Endodermal cell (in vitro differentiated cells): ENCODE measurements around the gene C2orf92. TPM values are rescaled to one million over a fixed set of nuclear protein-coding genes. Genes with fewer than 3 reads are reported as not detected.

Source experiments
- DNase-seq: peaks from one replicate; pipeline ENCODE4 v3.0.0-alpha.2; 2017
- H3K27ac ChIP-seq: 2 replicates; pipeline ENCODE4 v1.5.1; 2013; ENCODE audit warnings: mild to moderate bottlenecking, low read depth, low read length, moderate library complexity
- H3K27me3 ChIP-seq: 2 replicates; pipeline ENCODE4 v1.6.1; 2013; ENCODE audit warnings: mild to moderate bottlenecking, low read length, moderate library complexity; ENCODE audit not compliant: insufficient read depth, control insufficient read depth, poor library complexity, severe bottlenecking
- H3K36me3 ChIP-seq: 2 replicates; pipeline ENCODE4 v1.7.0; 2013; ENCODE audit warnings: mild to moderate bottlenecking, low read length, moderate library complexity; ENCODE audit not compliant: control insufficient read depth, insufficient read depth
- H3K4me1 ChIP-seq: one replicate; pipeline ENCODE4 v1.7.0; 2013; ENCODE audit warnings: low read length; ENCODE audit not compliant: control insufficient read depth, insufficient read depth
- H3K4me3 ChIP-seq: 2 replicates; pipeline ENCODE4 v1.5.1; 2013; ENCODE audit warnings: mild to moderate bottlenecking, low read length, moderate library complexity
- H3K9ac ChIP-seq: 2 replicates; pipeline ENCODE4 v1.6.1; 2013; ENCODE audit warnings: mild to moderate bottlenecking, low read length, moderate library complexity; ENCODE audit not compliant: poor library complexity, severe bottlenecking; ENCODE audit errors: extremely low read depth
- H3K9me3 ChIP-seq: 2 replicates; pipeline ENCODE4 v1.6.1; 2013; ENCODE audit warnings: mild to moderate bottlenecking, low read length, moderate library complexity; ENCODE audit not compliant: control insufficient read depth
- H3K27ac Mint-ChIP-seq: 2 replicates; pipeline ENCODE4 v1.8.0; 2020; ENCODE audit warnings: mixed read lengths
- H3K27me3 Mint-ChIP-seq: 2 replicates; pipeline ENCODE4 v1.8.0; 2021; ENCODE audit warnings: mild to moderate bottlenecking, mixed read lengths; ENCODE audit not compliant: insufficient read depth
- H3K36me3 Mint-ChIP-seq: 2 replicates; pipeline ENCODE4 v1.8.0; 2020; ENCODE audit warnings: low read depth, mixed read lengths
- H3K4me1 Mint-ChIP-seq: 2 replicates; pipeline ENCODE4 v1.8.0; 2020; ENCODE audit warnings: mixed read lengths
- H3K4me3 Mint-ChIP-seq: 2 replicates; pipeline ENCODE4 v1.8.0; 2020; ENCODE audit warnings: mild to moderate bottlenecking, moderate library complexity, mixed read lengths
- H3K9me3 Mint-ChIP-seq: 2 replicates; pipeline ENCODE4 v1.8.0; 2020; ENCODE audit warnings: mild to moderate bottlenecking, mixed read lengths
- CTCF ChIP-seq: fragments of 200-600 bp; sonication (generic); conservative IDR thresholded peaks from 2 replicates; pipeline ENCODE4 v1.5.0; 2021; ENCODE audit warnings: antibody characterized with exemption, mild to moderate bottlenecking
- WGBS, 2 experiments: methylation state at CpG; one replicate each; pipeline versions ENCODE4 v1.1.5 to v1.1.7; 2013; ENCODE audit warnings: missing lambda C conversion rate in 2 of 2, mixed read lengths in 1 of 2; ENCODE audit not compliant: insufficient coverage in 1 of 2, insufficient read length in 1 of 2; 5-methylcytosine and 5-hydroxymethylcytosine counted together
- total RNA-seq, 2 donors: library from RNA; stranded (reverse); fragmentation: NEBNext Ultra II Directional in 1 of 2; extraction: Animal tissue kit (Norgen Biotek cat#: 25700) in 1 of 2; gene quantifications; 2 replicates in 1 of 2; 3 replicates in 1 of 2; pipeline ENCODE4 v1.2.1, GENCODE V29; 2021

C2orf92 gene
- total RNA-seq, 2 donors from 2014 or later: 12.5 to 17.4 TPM

DNA sequence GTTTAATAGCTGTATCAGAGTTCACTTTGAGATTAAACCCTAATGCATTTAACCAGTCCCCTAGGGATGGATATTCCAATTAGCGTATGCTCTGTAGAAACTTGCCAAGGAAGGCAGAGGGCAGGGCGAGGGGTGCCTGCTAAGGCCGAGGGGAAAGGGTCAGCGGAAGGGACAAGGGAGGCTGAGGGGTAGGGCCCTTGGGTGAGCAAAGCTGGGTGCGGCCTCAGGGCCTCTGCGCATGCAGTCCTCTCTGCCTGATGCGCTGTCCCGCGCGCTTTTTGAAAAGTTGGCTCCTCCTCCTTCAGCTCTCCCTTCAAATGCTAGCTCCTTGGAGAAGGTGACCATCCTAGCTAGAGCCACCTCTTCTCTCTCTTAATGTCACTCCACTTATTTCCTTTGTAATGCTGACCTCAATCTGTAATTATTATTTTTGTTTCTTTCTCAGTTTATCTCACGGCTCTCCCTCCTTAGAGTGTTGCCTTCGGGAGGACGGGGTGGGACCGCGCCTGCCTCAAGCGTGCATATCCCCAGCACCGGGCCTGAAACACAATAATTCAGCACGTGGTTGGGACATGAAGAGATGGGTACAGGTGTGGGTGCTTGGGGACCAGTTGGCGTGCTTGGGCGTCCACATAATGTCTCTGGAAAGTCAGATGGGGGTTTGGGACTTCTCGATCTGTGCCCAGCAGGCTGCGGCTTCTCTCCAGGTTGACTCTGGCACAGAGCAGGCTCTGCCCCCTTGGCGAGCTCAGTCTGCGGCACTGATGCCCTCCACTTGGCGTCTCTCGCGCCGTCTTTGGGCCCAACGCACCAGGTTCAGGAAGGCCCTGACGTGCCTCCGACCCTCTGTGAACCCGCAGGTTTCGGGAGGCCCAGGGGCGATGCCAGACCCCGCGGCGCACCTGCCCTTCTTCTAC lies 53.9 kb downstream of the C2orf92 start:
- H3K4me1 Mint-ChIP-seq: peaks cover 25% of the 10 kb centered on the region
- no peaks in the 10 kb centered on the region for H3K27me3 Mint-ChIP-seq
- peaks cover 3% of the 10 kb centered on the region for H3K9me3 Mint-ChIP-seq
- Histone ChIP-seq H3K9ac (no peak overlapping the region), H3K4me1 (no peaks in the 10 kb centered on the region), H3K4me3 (no peak overlapping the region), H3K9me3 (peaks cover 4% of the 10 kb centered on the region), H3K36me3 (no peaks in the 10 kb centered on the region), H3K27ac (no peak overlapping the region), H3K27me3 (no peaks in the 10 kb centered on the region)
- peaks cover 7% of the 10 kb centered on the region for H3K36me3 Mint-ChIP-seq
- no peak overlapping the region for H3K27ac Mint-ChIP-seq
- DNase-seq: no peak
- 95 to 97% methylated on average over 28 to 37 of the region's 37 CpGs for WGBS, 2 experiments
- TF ChIP-seq CTCF: no peak
- H3K4me3 Mint-ChIP-seq: no peak overlapping the region

- TF ChIP-seq CTCF: no peak
- no peak overlapping the region for H3K27ac ChIP-seq
- H3K36me3 Mint-ChIP-seq: peaks cover 7% of the 10 kb centered on the region
- no peak overlapping the region for H3K27ac Mint-ChIP-seq
- peaks cover 4% of the 10 kb centered on the region for H3K9me3 ChIP-seq
- no peaks in the 10 kb centered on the region for H3K27me3 Mint-ChIP-seq
- H3K27me3 ChIP-seq: no peaks in the 10 kb centered on the region
- peaks cover 24% of the 10 kb centered on the region for H3K4me1 Mint-ChIP-seq
- DNase-seq: no peak
- 95 to 98% methylated on average over 40 to 41 of the region's 41 CpGs for WGBS, 2 experiments
- no peak overlapping the region for H3K4me3 Mint-ChIP-seq
- H3K9me3 Mint-ChIP-seq: peaks cover 3% of the 10 kb centered on the region
- no peak overlapping the region for H3K9ac ChIP-seq
- H3K4me1 ChIP-seq: no peaks in the 10 kb centered on the region
- H3K36me3 ChIP-seq: no peaks in the 10 kb centered on the region
- H3K4me3 ChIP-seq: no peak overlapping the region
Observed at GRCh38 chr2:97724073-97724410, 54.5 kb downstream of the C2orf92 start.

- Histone ChIP-seq H3K27me3 (no peaks in the 10 kb centered on the region), H3K9me3 (peaks cover 8% of the 10 kb centered on the region), H3K4me1 (no peaks in the 10 kb centered on the region), H3K27ac (no peak overlapping the region), H3K9ac (no peak overlapping the region), H3K36me3 (no peaks in the 10 kb centered on the region), H3K4me3 (no peak overlapping the region)
- H3K4me3 Mint-ChIP-seq: no peak overlapping the region
- H3K27me3 Mint-ChIP-seq: no peaks in the 10 kb centered on the region
- no peak for TF ChIP-seq CTCF
- 92 to 94% methylated on average over 10 to 17 of the region's 17 CpGs for WGBS, 2 experiments
- H3K27ac Mint-ChIP-seq: no peak overlapping the region
- peaks cover 21% of the 10 kb centered on the region for H3K4me1 Mint-ChIP-seq
- H3K9me3 Mint-ChIP-seq: peaks cover 3% of the 10 kb centered on the region
- peaks cover 7% of the 10 kb centered on the region for H3K36me3 Mint-ChIP-seq
- no peak for DNase-seq
Observed at GRCh38 chr2:97724501-97724900, 55.0 kb downstream of the C2orf92 start.
